ENCODE data around the gene HSD17B1.
"Not testable (repeated sequence)": the region's sequence is repeated elsewhere in the genome, so short reads cannot be mapped to it uniquely, and the experiment has no call there.

HSD17B1 gene

DNA sequence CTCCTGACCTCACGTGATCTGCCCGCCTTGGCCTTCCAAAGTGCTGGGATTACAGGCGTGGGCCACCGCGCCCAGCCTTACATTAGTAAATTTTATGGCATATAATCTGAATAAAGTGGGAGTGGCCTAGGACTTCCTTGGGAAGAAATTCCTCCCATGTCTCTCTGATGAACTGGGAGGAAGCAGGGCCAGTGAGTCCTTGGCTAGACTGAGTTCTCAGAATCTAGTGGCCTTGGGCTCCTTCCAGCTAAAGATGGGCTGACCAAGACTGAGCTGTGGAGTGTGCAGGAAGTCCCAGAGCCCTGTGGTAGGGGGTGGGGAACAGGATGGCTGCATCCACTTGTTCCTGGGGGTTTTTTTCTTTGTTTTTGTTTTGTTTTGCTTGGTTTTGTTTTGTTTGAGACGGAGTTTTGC is 26.7 kb upstream of the HSD17B1 start:
- DNase-seq = no peak

DNA sequence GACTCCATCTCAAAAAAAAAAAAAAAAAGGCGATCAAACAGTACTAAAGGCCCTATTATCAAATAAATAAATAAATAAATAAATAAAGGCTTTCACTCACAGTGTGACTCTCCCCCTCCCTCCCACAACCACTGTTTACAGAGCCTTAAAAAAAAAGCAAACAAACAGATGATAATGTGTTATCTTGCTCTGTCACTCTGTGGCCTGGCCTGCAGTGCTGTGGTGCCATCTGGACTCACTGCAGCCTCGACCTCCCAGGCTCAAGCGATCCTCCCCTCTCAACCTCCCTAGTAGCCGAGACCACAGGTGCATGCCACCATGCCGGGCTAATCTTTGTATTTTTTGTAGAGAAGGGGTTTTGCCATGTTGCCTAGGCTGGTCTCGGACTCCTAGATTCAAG is 24.8 kb upstream of the HSD17B1 start:
- DNase-seq = no peak

DNA sequence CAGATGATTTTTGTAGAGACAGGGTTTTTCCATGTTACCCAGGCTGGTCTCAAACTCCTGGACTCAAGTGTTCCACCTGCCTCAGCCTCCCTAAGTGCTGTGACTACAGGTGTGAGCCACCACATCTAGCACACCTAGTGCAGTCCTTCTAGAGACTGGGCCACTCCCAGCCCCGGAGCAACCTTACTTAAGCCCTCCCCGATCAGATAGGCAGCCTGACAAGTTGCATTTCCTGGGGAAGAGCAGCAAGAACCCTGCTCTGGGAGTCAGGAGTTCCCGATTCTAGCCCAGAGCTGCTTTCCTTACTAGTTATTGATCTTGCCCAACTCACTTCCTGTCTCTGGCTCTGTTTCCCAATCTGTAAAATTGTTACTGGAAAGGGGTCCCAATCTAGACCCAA is 23.7 kb upstream of the HSD17B1 start:
- DNase-seq = no peak

DNA sequence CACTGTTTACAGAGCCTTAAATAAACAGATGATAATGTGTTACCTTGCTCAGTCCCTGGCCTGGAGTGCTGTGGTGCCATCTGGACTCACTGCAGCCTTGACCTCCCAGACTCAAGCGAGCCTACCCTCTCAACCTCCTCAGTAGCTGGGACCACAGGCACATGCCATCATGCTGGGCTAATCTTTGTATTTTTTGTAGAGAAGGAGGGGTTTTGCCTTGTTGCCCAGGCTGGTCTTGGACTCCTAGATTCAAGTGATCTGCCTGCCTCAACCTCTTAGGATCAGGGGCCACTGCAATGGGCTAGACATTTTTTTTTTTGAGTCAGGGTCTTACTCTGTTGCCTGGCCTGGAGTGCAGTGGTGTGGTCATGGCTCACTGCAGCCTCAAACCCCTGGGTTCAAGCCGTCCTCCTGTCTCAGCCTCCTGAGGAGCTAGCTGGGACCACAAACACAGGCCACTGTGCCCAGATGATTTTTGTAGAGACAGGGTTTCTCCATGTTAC is 21.7 kb upstream of the HSD17B1 start:
- DNase-seq = no peak

DNA sequence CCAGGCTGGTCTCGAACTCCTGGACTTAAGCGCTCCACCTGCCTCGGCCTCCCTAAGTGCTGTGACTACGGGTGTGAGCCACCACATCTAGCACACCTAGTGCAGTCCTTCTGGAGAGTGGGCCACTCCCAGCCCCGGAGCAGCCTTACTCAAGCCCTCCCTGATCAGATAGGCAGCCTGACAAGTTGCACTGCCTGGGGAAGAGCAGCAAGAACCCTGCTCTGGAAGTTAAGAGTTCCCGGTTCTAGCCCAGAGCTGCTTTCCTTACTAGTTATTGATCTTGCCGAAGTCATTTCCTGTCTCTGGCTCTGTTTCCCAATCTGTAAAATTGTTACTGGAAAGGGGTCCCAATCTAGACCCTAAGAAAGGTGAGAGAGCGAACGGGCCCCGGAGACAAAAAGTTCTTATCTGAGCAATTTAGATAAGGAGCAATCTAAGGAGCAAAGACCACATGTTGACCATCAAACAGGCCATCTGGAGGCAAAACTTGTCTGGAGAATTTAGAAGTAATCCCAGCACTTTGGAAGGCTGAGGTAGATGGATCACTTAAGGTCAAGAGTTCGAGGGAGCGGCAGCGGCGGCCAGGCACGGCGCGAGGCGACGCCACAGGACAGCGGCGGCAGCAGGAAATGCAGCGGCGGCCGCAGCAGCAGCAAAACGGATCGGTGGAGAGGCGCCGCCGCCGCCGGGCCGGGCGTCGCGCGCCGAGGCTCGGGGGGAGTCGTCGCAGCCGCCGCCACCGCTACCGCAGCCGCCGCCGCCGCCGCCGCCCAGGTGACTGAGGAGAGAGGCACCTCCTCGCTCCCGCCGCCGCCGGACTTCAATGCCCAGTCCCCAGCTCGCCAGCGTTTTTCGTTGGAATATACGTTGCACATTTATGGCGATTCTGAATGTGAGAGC is 21.0 kb upstream of the HSD17B1 start:
- DNase-seq = peak; percentile 79

DNA sequence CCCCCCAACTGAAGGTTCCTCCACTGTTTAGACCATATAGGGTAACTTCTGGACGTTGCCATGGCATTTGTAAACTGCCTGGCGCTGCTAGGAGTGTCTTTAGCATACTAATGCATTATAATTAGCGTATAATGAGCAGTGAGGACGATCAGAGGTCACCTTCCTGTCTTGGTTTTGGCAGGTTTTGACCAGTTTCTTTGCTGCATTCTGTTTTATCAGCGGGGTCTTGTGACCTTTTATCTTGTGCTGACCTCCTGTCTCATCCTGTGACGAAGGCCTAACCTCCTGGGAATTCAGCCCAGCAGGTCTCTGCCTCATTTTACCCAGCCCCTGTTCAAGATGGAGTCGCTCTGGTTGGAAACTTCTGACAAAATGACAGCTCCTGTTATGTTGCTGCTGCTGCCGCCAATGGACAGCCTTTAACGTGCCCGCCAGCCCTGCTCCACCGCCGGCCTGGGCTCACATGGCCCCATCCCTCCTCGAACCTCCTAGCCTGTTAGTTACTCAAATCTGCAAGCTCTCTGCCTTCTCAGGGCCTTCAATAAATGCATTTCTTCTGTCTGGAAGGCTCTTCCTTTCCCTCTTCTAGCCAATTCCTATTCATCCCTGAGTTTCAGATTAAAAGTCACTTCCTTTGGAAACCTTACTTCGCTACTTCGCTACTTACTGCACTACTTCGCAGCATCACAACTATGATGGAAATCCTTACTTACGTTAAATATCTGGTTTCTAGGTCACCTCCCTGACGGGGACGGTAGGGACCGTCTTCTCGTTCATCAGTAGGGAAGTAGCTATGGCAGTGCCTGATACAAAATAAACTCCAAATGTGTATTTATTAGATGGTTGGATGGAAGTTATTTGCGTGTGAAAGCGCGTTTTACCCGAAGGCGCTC is 17.3 kb upstream of the HSD17B1 start:
- DNase-seq = no peak

DNA sequence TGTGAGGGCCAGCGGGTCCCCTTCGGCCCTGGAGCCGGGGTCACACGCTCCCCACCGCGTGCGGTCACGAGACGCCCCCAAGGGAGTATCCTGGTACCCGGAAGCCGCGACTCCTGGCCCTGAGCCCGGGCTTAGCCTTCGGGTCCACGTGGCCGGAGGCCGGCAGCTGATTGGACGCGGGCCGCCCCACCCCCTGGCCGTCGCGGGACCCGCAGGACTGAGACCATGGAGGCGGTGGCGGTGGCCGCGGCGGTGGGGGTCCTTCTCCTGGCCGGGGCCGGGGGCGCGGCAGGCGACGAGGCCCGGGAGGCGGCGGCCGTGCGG is 16.7 kb upstream of the HSD17B1 start, which contains the start of gene NAGLU:
Gene NAGLU, plus strand, starts transcription at position 194 of the 324 bp plus-strand sequence. Its CDS starts 32 bp downstream, at position 226.
- DNase-seq = peak; percentile 98

DNA sequence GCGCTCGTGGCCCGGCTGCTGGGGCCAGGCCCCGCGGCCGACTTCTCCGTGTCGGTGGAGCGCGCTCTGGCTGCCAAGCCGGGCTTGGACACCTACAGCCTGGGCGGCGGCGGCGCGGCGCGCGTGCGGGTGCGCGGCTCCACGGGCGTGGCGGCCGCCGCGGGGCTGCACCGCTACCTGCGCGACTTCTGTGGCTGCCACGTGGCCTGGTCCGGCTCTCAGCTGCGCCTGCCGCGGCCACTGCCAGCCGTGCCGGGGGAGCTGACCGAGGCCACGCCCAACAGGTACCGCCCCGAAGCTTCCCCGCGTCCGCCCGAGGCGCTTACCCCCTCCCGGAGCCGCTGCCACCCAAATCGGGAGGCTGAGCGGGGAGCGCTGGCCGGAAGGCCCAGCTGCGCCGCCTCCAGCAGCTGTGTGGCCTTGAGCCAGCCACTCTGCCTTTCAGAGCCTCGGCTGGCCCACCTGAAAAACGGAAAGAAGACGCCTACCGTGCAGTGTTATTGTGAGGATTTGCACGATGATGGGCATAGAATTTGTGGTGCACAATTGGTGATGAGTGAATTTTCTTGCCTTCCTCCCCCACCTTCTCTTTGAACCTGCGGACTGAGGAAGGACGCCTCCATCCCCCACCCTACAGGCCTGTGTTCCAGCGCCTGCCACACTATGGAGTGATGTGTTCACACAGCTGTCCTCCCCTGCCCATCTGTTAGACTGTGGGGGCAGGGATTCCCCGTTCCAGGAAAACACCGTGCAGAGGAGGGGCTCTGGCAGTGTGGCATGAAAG is 16.2 kb upstream of the HSD17B1 start:
- peak; percentile 91 for DNase-seq

DNA sequence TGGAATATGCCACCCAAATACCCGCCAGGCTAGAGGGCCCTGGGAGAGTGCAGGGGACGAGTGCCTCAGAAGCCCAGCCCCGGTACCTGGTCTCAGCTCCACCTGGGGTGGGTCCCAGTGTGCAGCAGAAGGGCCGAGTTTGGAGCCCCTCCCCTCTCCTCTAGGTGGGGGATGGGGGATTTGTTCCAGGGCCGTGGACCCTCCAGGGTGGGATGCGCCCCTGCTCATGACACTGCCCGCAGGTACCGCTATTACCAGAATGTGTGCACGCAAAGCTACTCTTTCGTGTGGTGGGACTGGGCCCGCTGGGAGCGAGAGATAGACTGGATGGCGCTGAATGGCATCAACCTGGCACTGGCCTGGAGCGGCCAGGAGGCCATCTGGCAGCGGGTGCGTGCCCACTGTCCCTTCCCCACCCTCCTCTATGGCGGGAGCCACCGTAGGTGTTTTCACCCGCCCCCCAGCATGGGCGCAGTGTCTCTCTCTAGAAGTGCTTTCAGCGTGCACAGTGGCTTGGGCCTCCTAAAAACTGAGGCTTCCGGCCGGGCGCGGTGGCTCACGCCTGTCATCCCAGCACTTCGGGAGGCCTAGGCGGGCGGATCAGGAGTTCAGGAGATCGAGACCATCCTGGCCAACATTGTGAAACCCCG is 15.4 kb upstream of the HSD17B1 start:
- no peak for DNase-seq

DNA sequence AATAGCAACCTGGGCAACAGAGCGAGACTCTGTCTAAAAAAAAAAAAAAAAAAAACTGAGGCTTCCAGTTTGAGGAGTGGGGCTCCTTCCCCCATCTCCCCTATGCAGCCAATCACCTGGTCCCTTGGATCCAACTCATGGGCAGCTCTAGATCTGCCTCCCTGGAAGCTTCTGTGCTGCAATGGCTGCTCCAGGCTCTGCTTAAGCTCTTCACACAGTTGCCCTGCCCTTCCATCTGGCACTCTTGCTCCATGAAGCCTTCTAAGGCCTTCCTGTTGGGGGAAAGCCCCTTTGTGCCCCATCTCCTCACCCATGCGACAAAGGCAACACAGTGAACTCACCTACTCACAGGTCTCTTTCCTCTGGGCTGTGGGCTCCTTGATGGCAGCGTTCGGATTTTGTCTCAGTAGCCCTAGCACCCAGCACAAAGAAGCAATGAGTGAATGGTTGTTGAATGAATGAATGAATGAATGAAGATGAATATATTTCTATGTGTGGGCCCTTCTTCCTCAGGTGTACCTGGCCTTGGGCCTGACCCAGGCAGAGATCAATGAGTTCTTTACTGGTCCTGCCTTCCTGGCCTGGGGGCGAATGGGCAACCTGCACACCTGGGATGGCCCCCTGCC is 14.8 kb upstream of the HSD17B1 start:
- no peak for DNase-seq

DNA sequence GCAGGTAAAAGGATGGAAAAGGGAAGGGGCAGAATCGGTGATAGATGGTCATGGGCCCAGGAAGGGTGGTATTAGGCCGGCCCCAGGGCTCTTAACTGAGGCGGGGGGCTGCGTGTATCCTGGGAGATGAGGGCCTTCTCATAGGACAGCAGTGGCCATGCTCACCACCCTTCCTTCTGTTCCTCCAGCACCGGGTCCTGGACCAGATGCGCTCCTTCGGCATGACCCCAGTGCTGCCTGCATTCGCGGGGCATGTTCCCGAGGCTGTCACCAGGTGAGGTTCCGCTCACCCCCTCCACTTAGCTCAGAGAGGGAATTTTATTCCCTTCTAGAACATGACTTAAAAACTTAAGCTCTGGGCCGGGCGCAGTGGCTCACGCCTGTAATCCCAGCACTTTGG is 14.2 kb upstream of the HSD17B1 start:
- DNase-seq = no peak

DNA sequence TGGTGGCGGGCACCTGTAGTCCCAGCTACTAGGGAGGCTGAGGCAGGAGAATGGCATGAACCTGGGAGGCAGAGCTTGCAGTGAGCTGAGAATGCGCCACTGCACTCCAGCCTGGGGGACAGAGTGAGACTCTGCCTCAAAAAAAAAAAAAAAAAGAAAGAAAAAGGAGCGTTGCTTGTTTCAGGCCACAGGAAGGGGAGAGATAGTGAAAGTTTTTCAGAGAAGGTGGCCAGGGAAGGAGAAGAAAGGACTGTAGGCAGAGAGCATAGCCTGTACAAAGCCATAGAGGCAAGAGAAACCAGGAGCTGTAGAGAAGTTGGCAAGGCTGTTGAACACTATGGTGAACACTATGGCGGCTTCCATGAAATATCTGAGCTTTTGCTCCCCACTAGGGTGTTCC is 12.2 kb upstream of the HSD17B1 start:
- DNase-seq = not testable (repeated sequence)

DNA sequence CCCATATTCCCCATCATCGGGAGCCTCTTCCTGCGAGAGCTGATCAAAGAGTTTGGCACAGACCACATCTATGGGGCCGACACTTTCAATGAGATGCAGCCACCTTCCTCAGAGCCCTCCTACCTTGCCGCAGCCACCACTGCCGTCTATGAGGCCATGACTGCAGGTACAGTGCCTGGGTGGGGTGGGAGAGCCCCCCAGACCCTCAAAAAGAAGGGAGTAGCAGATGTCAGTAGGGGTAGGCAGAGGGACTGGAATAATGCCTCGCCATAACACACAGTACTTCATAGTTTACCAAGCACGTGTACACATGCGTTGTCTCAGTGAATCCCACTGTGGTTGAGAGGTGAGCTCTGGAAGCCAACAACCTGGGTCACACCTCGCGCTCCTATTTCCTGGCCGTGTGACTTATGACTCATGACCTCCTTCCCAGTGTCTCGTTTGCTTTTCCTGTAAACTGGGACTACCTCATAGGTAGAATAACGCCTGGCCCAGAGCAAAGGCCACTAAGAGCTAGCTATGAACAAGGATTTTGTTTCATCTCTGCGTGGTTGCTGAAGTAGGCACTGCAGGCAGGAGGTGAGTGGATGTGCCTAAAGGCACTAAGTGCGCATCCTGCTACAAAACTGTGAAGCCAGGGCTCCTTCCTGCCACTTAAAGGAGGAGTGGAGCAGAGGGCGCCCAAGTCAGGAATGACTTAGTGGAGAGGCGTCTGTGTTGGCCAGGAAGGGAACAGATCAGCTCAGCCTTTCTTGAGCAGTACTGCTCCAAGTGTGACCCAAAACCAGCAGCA is 11.5 kb upstream of the HSD17B1 start:
- DNase-seq = no peak

DNA sequence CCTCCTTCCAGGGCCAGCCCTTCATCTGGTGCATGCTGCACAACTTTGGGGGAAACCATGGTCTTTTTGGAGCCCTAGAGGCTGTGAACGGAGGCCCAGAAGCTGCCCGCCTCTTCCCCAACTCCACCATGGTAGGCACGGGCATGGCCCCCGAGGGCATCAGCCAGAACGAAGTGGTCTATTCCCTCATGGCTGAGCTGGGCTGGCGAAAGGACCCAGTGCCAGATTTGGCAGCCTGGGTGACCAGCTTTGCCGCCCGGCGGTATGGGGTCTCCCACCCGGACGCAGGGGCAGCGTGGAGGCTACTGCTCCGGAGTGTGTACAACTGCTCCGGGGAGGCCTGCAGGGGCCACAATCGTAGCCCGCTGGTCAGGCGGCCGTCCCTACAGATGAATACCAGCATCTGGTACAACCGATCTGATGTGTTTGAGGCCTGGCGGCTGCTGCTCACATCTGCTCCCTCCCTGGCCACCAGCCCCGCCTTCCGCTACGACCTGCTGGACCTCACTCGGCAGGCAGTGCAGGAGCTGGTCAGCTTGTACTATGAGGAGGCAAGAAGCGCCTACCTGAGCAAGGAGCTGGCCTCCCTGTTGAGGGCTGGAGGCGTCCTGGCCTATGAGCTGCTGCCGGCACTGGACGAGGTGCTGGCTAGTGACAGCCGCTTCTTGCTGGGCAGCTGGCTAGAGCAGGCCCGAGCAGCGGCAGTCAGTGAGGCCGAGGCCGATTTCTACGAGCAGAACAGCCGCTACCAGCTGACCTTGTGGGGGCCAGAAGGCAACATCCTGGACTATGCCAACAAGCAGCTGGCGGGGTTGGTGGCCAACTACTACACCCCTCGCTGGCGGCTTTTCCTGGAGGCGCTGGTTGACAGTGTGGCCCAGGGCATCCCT is 9.3 kb upstream of the HSD17B1 start:
- DNase-seq = no peak

DNA sequence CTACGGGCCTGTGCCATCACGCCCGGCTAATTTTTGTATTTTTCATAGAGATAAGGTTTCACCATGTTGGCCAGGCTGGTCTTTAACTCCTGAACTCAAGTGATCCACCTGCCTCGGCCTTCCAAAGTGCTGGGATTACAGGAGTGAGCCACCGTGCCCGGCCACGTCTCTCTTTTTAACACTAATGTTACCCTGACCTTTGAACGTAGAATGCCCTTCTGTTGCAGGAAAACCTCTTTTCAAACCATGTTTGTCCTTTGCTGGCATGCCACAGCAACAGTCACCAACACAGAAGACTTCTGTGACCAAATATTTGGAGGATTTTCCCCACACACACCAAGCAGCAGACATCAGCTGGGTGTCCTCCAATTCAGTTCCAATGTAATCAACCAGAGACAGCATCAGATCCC is 7.8 kb upstream of the HSD17B1 start:
- DNase-seq = no peak

DNA sequence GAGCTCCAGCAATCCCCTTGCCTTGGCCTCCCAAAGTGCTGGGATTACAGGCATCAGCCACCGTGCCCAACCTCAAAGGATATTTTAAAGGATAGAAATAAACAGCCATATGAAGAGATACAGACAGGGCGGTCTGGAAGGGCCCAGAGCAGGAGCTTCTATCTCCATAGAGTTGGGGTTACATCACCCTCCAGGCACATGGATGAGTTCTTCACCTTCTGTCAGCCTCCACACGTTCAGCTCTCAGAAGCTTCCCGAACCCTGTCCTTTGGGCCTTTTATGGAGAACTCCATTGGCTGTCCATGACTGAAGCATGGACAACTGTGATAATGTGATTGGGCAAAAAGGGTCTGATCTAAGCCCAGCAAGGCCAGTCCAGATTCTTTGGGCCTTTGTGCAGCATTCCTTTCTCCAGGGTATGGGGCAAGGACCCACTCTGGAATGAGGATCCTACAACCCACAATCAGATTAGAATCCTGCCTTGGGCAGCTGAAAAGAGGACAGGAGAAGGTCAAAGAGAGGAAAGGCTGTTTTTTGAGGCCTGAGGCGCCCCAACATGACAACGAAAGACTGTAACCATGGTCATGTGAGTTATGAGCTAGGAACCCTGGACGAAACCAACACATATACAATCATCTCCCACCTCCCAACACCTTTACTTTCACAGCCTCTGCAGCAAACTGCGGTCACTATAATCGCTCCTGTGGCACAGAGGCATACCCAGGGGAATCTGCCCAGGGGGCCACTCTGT is 6.8 kb upstream of the HSD17B1 start:
- DNase-seq = not testable (repeated sequence)

DNA sequence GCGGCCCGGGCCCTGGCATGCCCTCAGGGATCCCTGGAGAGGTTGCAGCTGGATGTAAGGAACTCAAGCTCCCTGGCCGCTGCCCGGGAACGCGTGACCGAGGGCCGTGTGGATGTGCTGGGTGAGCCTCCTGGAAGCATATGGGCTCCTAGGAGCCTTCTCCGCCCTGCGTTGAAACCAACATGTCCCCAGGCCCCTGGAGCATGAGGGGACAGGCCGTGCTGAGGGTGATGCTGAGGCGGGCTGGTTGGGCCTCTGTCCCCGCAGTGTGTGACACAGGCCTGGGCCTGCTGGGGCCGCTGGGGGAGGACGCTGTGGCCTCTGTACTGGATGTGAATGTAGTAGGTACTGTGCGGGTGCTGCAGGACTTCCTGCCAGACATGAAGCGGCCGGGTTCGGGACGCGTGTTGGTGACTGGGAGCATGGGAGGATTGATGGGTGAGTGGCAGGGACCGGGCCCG is 5.7 kb upstream of the HSD17B1 start:
- DNase-seq = no peak

DNA sequence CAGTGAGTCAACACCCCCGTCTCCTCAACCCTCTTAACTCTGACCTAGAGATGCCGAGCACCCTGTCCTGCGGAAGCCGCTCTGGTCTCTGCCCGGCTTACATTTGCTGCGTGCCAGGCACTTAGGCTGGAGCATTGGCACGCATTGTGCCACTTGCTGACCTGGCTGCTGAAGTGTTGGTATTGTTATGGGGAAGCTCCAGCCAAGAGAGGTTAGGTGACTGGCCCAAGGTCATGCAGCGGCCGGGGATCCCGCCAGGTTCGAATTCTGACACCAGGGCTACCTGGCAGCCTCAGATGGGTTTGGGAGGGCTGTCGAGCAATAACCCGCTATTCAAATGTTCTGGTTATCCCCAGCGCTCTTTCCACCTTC is 5.0 kb upstream of the HSD17B1 start:
- DNase-seq = no peak
